GM12864 (cell line): ENCODE measurements around the gene LPCAT3.
A peak's percentile ranks its signal among the peaks of the same experiment; 100 is the strongest.
"Not testable (repeated sequence)": the region's sequence is repeated elsewhere in the genome, so short reads cannot be mapped to it uniquely, and the experiment has no call there.

ENCODE experiments used
- DNase-seq: peaks from one replicate; pipeline ENCODE4 v3.0.0-alpha.2; 2011; ENCODE audit warnings: low read depth
- H3K4me3 ChIP-seq: 2 replicates; pipeline ENCODE4 v1.5.1; 2011; ENCODE audit warnings: mild to moderate bottlenecking, low read depth, low read length, control low read depth
- CTCF ChIP-seq: IDR thresholded peaks from 2 replicates; pipeline ENCODE4 v1.5.1; 2011; ENCODE audit warnings: low read depth, mild to moderate bottlenecking, moderate library complexity, low read length, control low read depth, inconsistent platforms; ENCODE audit errors: missing control alignments

The LPCAT3 gene

GRCh38 chr12:7017870-7018349 lies 366 bp downstream of the LPCAT3 start:
- TF ChIP-seq CTCF, result no peak
- H3K4me3 ChIP-seq, result peak overlapping the region; percentile 85
- no peak for DNase-seq

- TF ChIP-seq CTCF, result no peak
- DNase-seq, result no peak
- peak overlapping the region; percentile 85 for H3K4me3 ChIP-seq
These were observed 1.2 kb downstream of the LPCAT3 start for GRCh38 chr12:7016958-7017571.

GRCh38 chr12:7015555-7016370 lies 2.5 kb downstream of the LPCAT3 start:
- no peak for TF ChIP-seq CTCF
- DNase-seq, result no peak
- no peak overlapping the region for H3K4me3 ChIP-seq

- no peak for TF ChIP-seq CTCF
- no peak for DNase-seq
- H3K4me3 ChIP-seq, result no peak overlapping the region
These were observed 5.2 kb downstream of the LPCAT3 start for GRCh38 chr12:7013101-7013500.

GRCh38 chr12:7012024-7012607 lies 6.2 kb downstream of the LPCAT3 start:
- DNase-seq, result no peak
- no peak for TF ChIP-seq CTCF
- no peak overlapping the region for H3K4me3 ChIP-seq

- DNase-seq, H3K4me3 ChIP-seq: not testable (repeated sequence)
These were observed 6.9 kb downstream of the LPCAT3 start for GRCh38 chr12:7011398-7011797.

GRCh38 chr12:7009512-7009911 lies 8.8 kb downstream of the LPCAT3 start:
- no peak overlapping the region for H3K4me3 ChIP-seq
- no peak for DNase-seq
- TF ChIP-seq CTCF, result no peak
